Uterus (tissue), 2 donors: ENCODE measurements around the gene MFAP3.

Source experiments
- POLR2A ChIP-seq, 2 donors: fragments of 450-650 bp; IDR thresholded peaks; one replicate each; pipeline ENCODE4 v1.6.1; 2016; ENCODE audit warnings: antibody characterized with exemption in 2 of 2, mild to moderate bottlenecking in 1 of 2, moderate library complexity in 1 of 2
- TF ChIP-seq, protein P1 (sequence below), 4 experiments: fragments of 200-600 bp in 2 of 4; fragments of 450-650 bp in 2 of 4; sonication (generic) in 2 of 4; IDR thresholded peaks; one replicate each; pipeline ENCODE4 v1.5.1; 2016 to 2019; ENCODE audit warnings: antibody characterized with exemption in 4 of 4, mild to moderate bottlenecking in 2 of 4, moderate library complexity in 1 of 4

DNA sequence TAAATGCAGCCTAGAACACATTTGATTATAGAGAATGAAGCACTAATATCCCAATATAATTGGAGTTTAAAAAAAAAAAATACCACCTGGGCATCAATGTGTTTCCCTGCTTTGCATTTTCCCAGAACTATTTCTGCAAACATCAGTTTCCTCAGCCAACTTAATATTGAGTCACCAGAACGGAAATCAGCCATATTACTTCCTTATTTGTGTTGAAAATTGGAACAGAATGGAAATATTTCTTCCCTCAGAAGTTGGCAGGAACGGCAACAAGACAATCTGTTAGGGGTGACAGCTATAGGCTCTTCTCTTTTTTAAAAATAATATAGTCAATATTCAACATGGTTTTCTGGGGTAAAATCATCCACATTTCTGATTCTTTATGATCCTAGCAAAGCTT is 4.0 kb downstream of the MFAP3 start:
- TF ChIP-seq, protein P1, sequence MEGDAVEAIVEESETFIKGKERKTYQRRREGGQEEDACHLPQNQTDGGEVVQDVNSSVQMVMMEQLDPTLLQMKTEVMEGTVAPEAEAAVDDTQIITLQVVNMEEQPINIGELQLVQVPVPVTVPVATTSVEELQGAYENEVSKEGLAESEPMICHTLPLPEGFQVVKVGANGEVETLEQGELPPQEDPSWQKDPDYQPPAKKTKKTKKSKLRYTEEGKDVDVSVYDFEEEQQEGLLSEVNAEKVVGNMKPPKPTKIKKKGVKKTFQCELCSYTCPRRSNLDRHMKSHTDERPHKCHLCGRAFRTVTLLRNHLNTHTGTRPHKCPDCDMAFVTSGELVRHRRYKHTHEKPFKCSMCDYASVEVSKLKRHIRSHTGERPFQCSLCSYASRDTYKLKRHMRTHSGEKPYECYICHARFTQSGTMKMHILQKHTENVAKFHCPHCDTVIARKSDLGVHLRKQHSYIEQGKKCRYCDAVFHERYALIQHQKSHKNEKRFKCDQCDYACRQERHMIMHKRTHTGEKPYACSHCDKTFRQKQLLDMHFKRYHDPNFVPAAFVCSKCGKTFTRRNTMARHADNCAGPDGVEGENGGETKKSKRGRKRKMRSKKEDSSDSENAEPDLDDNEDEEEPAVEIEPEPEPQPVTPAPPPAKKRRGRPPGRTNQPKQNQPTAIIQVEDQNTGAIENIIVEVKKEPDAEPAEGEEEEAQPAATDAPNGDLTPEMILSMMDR (IDR thresholded peaks at IDR 0.05), result no peak
- TF ChIP-seq POLR2A (IDR thresholded peaks at IDR 0.05), result no peak
